HCEC 1CT (cell line): ENCODE data around the gene CDH23.

Source experiments
- DNase-seq: peaks from one replicate; pipeline ENCODE4 v3.0.0-alpha.2; 2017

Gene CDH23

DNA sequence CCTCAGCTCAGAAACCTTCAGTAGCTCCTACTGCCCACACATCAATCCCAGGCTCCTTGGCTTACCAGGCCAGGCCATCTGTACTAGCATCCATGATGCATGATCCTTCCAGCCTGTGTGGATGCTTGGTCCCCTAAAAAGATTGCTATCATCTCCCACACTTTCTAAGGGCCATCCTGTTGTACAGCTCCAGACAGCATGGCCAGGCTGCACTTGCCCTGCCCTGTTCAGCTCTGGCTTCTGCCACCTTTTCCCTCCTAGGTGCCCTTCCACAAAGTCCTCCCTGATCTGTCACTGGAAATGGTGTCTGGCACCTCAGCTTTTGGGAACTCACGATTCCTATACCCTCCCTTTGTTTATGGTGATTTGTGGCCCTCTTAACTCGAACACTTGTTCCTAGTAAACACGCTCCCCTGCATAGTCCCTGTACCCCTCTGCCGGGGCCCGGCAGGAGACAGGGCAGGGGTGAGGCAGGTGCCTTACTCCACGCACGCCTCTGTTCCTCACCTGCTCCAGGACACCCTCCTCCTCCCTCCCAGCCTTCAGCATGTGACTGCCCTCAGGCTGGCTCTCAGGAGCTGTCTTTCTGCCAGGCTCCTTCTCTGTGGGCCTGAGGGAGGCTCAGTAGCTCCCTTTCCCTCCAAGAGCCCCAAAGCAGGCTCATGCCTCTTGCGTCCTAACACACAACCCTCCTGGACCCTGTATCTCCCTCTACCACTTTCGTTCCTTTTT, 71.8 kb downstream of the CDH23 start:
- no peak for DNase-seq

DNA sequence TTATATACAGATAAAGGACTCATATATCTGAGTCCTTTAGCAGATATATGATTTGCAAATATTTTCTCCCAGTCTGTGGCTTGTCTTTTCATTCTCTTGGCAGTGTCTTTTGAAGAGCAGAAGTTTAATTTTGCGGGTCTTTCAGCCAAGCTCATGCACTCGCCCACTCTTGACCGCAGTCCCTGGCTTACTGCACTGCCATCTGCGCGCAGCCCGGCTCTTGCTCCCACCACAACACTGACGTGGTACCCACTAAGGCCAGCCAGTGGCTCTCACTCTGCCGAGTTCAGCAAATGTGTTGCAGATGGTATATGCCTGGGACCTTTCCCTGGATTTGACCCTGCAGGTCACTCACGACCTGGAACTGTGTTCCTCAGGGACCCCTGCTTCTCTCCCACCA, 74.3 kb downstream of the CDH23 start:
- no peak for DNase-seq

GRCh38 chr10:71471957-71472365, 75.2 kb downstream of the CDH23 start:
- no peak for DNase-seq

DNA sequence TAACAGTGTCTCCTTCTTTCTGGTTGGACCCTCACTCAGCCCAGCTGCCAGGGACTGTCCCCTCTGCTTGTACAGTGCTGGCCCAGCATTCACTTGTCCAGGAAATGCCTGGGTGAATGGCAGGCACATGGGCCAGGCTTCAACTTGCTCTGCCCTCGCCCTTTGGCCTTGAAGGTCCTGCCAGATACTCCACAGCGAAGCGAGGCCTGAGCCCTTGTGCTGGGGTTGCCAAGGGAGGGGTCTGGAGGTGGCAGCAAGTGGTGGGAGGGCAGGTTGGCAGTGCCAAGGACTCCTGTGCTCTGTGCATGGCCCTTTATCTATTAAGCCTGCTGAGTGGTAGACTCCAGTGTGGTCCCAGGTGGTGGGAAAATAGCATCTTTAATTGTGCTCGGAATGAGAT, 75.7 kb downstream of the CDH23 start:
- DNase-seq = no peak

DNA sequence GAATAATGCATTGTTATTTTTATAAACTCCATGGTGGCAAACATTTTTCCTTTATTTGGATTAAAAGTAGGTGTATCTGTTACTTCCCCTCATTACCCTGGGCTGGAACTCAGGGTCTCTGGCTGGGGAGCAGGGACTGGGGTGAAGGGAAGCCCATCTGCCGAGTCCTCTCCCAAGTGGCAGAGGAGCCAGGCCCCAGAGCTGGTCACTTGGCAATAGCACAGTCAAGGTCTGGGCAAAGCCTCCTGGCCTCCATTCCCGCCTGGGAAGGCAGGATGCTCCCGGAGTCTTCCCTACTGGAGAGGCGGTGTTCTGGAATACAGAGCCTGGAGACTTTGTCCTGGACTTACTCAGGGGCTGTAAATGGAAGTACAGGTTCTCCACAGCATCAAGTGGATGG, 76.2 kb downstream of the CDH23 start:
- DNase-seq = no peak

- no peak for DNase-seq
These were observed 77.2 kb downstream of the CDH23 start for GRCh38 chr10:71473671-71474599.

DNA sequence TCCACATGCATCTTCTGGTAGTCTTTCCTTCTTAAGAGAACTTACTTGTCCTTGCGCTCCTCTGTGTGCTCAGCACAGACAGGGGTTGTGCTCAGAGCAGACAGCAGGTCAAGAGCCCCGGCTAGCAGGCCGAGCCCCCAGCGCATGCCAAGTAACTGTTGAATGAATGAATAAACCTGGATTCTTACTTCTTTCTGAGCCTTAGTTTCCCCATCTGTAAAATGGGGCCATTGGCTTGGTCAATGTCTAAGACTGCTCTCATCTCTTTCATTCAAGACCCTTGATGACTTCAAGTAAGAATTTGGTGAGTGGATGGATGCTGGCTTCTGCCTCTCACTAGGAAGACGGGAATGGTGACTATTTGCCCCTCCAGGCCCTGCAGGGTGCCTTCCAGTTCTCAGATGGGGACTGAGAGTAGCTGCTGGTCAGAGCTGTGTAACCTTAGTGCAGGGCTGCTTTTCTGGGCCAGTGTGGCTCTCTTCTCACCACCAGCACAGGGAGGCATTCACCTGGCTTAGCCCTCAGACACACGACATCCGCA, 78.1 kb downstream of the CDH23 start:
- no peak for DNase-seq

GRCh38 chr10:71475243-71475871, 78.6 kb downstream of the CDH23 start:
- DNase-seq = no peak

DNA sequence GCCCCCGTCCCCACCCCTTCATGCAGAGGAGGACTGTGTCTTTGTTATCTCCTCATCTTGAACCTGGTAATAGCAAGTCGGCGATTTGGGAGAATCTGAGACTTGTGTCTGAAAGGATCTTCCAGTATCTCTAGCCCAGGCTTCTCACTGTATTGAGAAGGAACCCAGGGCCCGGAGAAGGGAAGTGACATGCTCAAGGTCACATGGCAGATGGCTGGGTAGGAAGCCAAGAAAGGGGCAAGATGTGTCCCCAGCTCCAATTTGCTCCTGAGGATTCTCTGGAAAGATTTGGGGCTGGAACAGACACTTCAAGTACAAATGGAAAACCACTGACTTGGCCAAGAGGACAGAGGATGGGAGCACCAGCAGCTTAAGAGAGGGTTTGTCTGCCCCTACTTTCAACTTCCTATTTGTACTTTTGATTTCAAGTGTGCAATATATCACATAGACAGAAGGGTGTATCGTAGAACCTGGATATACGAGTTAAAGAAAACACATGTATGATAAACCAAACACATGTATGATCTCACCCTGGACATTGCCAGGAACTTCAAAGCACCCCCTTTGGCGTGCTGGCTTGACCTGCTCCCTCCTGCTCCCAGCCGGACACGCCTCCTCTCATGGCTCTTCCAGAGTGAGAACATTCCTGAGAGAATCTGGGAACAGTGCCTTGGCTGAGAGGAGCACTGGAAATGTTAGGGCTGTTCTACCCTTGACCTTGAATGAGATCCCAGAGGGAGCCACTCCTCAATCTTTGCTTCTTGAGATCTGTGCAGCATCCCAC, 79.7 kb downstream of the CDH23 start:
- DNase-seq = no peak

DNA sequence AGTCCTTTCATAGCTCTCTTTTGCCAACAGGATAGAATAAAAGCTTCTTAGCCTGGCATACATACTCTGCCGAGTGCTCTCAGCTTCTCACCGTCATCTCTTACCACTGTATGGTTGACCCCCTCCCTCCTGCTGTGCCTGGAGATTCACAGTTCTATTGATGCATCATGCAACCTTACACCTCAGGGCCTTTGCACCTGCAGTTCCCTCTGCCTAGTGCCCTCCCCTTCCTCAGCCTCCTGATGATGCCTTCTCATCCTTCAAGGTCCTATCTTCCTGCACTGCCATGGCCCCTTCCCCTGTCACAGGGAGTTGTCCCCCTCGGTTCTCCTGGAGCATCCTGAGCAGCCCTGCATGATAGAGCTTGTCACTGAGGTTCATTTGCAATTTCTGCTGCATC, 81.5 kb downstream of the CDH23 start:
- no peak for DNase-seq

DNA sequence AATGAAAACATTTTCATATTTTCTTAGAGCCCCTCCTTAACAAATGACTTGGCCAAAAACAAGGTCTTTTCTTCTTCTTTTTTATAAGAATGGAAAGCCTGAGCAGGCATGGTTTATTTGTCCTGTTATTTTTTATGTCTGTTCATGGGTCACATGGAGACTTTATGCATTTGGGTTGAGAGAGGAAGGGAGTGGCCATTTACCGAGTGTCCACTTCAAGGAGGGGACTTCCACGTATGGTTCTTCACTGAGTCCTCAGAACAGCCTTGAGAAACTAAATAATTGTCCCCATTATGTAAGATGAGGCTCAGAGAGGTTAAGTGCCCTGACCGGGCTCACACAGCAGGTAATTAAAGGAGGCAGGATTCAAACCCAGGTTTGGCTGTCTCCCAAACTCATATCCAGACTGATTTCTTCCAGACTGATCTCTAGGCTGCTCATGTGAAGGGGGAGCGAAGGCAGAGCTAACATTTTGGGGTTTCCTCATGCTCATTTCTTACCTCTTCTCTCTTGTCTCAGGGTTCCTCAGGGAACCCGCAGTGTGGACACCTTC, 82.2 kb downstream of the CDH23 start:
- DNase-seq = no peak

DNA sequence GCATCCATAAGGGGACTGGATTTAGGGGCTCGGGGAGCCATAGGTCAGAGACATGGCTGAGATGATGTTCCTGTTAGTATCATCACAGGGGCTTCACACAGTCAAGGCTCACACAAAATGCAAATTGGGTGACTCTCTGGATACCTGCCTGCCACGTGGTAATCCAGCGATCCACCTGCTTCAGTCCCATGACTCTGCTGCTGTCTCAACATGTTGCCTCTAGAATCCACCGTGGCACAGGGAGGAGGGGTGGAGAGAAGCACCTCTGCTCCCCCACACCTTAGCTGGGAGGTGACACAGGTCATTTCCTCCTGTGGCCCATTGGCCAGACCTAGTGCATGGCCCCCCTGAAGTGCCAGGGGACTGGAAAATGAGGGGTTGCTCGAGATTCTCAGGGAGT, 83.1 kb downstream of the CDH23 start:
- no peak for DNase-seq

DNA sequence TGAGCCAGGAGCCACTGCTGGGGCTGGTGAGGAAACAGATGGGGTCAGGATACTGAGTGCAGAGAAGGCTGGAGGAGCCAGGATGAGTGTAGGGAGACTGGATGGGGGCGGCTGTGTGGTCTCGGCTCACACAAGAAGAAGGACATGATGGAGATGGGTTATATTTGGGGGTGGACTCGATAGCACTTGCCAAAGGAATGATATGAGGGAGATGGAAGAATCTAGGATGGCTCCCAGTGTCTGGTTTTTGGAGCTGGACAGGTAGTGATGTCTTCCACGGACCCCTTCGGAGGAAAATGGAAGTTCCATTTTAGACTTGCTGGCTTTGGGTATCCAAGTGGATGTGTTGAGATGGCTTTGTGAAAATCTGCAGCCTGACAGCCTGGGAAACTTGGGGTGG, 83.9 kb downstream of the CDH23 start:
- DNase-seq = no peak

- DNase-seq = no peak
These were observed 85.2 kb downstream of the CDH23 start for GRCh38 chr10:71481746-71482410.

DNA sequence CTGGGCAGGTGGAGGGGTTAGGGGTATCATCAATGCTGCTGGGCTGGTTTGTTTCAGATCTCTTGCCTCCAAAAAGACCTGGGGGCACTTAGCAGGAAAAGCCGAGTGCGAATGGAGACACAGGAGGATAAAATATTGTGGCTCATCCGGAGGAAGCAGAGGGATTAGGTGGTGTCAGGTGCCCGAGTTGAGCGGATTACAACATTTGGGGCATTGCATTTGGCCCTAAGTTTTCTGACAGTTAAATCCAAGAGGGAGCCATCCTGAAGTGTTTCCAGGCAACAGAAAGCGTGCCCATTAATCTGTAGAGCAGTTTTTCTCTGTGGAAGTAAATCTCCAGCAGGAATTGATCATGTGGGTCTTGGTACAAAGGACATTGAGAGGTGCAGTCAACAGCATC, 85.9 kb downstream of the CDH23 start:
- DNase-seq = no peak

DNA sequence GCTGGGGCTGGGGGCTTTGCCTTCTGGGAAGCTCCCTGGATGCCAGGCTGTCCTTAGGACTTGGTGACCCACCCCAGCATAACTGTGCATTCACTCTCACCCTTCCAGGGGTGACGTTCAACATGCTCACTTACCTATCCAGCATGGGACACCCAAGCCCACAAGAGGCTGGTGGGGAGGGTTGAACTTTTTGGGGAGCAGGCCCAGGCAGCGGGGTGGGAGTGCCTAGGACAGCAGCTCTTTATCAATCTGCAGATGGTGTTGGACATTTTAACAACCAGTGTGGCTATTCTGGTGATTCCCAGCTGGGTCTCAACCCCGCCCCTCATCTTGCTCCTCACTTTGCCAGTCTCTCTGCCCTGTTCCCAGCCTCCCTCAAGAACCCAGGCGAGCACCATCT, 86.4 kb downstream of the CDH23 start:
- no peak for DNase-seq

DNA sequence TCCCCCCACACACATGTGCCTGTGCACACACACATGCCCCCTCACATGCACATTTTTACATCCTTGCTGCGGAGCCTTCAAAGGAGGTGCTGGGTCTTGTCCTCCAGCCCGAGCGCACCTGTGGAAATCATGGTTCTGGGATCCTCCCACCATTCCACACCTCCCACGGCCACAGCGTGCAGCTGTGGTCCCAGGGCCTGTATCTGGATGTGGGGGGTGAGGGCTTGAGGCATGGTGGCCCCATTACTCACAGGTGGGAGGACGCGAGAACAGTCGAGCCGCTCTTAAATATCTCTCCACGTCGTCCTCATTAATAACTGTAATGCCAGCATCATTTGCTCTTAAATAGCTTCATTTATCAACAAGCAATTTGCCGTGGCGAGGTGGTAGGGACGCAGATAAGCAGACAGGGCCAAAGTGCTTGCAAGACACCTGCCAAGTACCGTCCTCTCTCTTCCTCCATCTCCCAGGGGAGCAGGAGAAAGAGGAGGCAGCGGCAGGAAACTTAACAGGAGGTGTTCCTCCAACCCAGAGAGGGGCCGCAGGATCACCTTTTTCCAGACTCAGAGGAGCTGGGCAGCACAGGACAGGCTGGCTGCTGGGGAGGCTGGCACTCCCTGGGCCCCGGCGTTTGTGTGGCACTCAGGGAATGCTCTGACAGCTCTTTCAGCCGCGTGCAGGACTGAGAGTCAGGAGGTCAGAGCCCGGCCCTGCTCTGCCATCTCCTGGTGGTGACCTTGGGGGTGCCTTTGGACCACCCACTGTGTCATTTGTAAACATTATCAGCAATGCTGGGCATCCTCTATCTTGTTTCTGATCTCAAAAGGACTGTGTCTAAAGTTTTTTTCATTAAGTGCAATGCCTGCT, 87.4 kb downstream of the CDH23 start:
- no peak for DNase-seq

DNA sequence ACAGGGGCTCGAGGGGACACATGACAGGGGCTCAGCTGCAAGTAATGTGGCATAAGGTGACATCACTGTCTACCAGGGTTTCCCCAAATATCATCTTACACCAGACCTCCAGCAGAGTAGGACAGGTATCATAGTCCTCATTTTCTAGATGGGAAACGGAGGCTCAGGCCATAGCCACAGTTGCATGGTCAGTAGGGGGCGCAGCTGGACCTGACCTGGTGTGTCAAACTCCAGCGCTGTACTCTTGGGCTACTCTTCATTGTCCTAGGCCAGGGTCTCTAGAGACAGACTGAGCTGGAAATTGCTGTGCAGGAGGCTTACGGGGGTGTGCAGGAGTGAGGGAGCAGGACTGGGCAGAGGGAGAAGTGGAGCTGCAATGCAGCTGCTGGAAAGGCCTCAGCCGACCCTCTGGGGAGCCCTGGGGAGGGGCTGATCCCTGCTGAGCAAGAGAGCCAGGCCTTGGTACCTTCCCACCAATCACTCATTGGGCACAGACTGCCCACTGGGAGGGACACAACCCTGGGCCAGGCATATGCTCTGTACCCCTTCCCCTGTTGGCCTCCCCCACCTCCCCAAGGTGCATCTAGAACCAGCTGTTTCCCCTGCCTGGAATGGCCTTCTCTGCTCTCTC, 89.9 kb downstream of the CDH23 start:
- DNase-seq = peak; percentile 4

DNA sequence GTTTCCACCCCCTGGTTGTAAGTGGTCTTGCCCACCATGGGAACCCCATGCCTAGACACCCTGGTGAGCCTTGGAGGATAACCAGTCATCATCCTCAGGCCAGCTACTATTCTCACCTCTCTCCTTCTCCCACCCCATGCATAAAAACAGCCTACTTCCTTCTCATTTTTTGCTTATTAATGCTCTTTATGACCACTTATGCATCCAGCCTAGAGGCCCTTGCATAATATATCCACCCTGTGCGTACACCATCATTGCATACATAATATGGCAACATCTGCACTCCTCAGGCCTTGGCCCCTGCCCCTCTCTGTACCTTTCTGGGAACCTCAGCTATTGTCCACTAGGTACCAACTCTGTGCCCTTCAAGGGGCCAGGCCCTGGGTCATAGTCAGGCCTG, 91.0 kb downstream of the CDH23 start:
- DNase-seq = no peak

DNA sequence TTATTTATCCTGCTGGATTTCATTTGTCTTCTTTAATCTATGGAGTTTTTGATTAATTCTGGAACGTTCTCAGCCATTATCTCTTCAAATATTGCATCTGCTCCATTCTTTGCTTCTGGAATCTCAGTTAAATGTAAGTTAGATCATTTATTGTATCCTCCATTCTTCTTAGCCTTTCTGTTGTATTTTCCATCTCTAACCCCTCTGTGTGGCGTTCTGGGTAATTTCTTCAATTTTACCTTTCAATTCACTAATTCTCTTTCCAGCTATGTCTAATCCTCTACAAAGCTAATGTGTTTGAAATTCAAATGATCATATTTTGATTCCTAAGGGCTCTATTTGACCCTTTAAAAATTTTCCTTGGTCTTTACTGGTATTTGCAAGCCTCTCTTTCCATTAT, 92.4 kb downstream of the CDH23 start:
- no peak for DNase-seq
